Measurements from ENCODE around the gene NCAPH2. TPM values are rescaled to one million over a fixed set of nuclear protein-coding genes. Genes with fewer than 3 reads are reported as not detected.

NCAPH2 gene
- total and polyA plus RNA-seq, 3 donors from 2014 or later = 67.4 to 89.2 (median 88.5) TPM

GRCh38 chr22:50505776-50506610 lies 2.0 kb upstream of the NCAPH2 start:
- Histone ChIP-seq H3K27me3 (no peaks in the 10 kb centered on the region), H3K4me1 (peaks cover 9% of the 10 kb centered on the region), H3K4me3 (peak overlapping the region in 1 of 2 donors; percentile 81), H3K36me3 (ENCODE audit: low read depth, missing control alignments) (no peaks in the 10 kb centered on the region), H3K9me3 (no peaks in the 10 kb centered on the region), H3K27ac (no peak overlapping the region)
- intact Hi-C loops (cut with DNase I; ENCODE audit: low total_unique reads) = no loop called here
- DNase-seq = no peak
- TF ChIP-seq CTCF (IDR thresholded peaks at IDR 0.05) (no peak), POLR2A (IDR thresholded peaks at IDR 0.05) (no peak)
- 89 to 98% methylated on average over 4 to 41 of the region's 41 CpGs for WGBS, 2 donors

- intact Hi-C loops (cut with DNase I; ENCODE audit: low total_unique reads) = no loop called here
- peaks cover 9% of the 10 kb centered on the region for H3K4me1 ChIP-seq
- DNase-seq = no peak
- WGBS, 2 donors = 15 to 24% methylated on average over 7 to 21 of the region's 21 CpGs
- peak overlapping the region; percentile 72 to 85 for H3K27ac ChIP-seq
- H3K36me3 ChIP-seq (ENCODE audit: low read depth, missing control alignments) = no peaks in the 10 kb centered on the region
- TF ChIP-seq CTCF (IDR thresholded peaks at IDR 0.05) = no peak
- no peak for TF ChIP-seq POLR2A (IDR thresholded peaks at IDR 0.05)
- no peaks in the 10 kb centered on the region for H3K9me3 ChIP-seq
- H3K27me3 ChIP-seq = no peaks in the 10 kb centered on the region
- peak overlapping the region; percentile 81 for H3K4me3 ChIP-seq
These were observed 1.2 kb upstream of the NCAPH2 start for GRCh38 chr22:50506611-50507420.

GRCh38 chr22:50507421-50507990 lies 518 bp upstream of the NCAPH2 start, which contains the start of gene LMF2:
TSS of gene LMF2 (minus strand) at chr22:50507702. CDS start at chr22:50507675, 27 bp downstream.
- peak within 1 kb of the TSS; percentile 81 to 94 for H3K4me3 ChIP-seq
- intact Hi-C loops (cut with DNase I; ENCODE audit: low total_unique reads) = no loop called here
- H3K27ac ChIP-seq = peak within 1 kb of the TSS; percentile 72 to 91
- no peaks in the 10 kb centered on the region for H3K27me3 ChIP-seq
- 0% methylated on average over 28 of the region's 62 CpGs; no CpG with 5 or more reads in 1 of the 2 donors for WGBS, 2 donors
- TF ChIP-seq CTCF (IDR thresholded peaks at IDR 0.05) (no peak), POLR2A (IDR thresholded peaks at IDR 0.05) (no peak)
- H3K9me3 ChIP-seq = no peaks in the 10 kb centered on the region
- H3K4me1 ChIP-seq = peaks cover 9% of the 10 kb centered on the region
- DNase-seq = peak; percentile 92
- H3K36me3 ChIP-seq (ENCODE audit: low read depth, missing control alignments) = no peaks in the 10 kb centered on the region

GRCh38 chr22:50508897-50509296 lies 873 bp downstream of the NCAPH2 start:
- WGBS, 2 donors = 6 to 7% methylated on average over 3 of the region's 3 CpGs
- DNase-seq = no peak
- intact Hi-C loops (cut with DNase I; ENCODE audit: low total_unique reads) = no loop called here
- Histone ChIP-seq H3K27ac (peak overlapping the region in 1 of 2 donors; percentile 91), H3K4me1 (peaks cover 9% of the 10 kb centered on the region), H3K4me3 (peak overlapping the region; percentile 77 to 94), H3K27me3 (no peaks in the 10 kb centered on the region), H3K36me3 (ENCODE audit: low read depth, missing control alignments) (no peaks in the 10 kb centered on the region), H3K9me3 (no peaks in the 10 kb centered on the region)
- TF ChIP-seq CTCF (IDR thresholded peaks at IDR 0.05) (no peak), POLR2A (IDR thresholded peaks at IDR 0.05) (no peak)
